ENCODE measurements around the gene ACOT11.

Gene ACOT11

DNA sequence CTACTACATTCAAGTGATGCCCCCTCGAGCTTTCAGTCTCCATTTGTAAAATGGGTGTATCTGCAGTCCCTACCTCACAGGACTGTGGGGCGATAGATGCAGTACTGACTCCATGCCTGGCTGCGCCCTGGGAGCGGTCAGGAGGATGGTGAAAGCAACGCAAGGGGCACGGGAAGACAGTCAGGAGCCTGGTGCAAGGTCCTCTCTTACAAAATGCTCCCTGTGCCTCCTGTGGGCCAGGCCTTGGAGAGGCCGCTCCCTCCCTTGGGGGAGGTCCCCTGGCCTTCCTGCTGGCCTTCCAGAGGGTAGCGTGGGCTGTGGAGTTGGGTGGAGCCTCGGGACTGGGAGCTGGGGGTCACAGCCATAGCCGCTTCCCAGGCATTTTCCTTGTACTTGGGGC is 53.7 kb downstream of the ACOT11 start:
- no peak overlapping the region for H3K4me2 ChIP-seq (ENCODE audit: low read depth, low read length)
- no peaks in the 10 kb centered on the region for H3K27me3 ChIP-seq (replicated peaks; ENCODE audit: insufficient read depth, low read length)
- no peak for TF ChIP-seq EZH2 (optimal IDR thresholded peaks at IDR 0.05; ENCODE audit: low read depth, low read length)
- TF ChIP-seq, protein P1, sequence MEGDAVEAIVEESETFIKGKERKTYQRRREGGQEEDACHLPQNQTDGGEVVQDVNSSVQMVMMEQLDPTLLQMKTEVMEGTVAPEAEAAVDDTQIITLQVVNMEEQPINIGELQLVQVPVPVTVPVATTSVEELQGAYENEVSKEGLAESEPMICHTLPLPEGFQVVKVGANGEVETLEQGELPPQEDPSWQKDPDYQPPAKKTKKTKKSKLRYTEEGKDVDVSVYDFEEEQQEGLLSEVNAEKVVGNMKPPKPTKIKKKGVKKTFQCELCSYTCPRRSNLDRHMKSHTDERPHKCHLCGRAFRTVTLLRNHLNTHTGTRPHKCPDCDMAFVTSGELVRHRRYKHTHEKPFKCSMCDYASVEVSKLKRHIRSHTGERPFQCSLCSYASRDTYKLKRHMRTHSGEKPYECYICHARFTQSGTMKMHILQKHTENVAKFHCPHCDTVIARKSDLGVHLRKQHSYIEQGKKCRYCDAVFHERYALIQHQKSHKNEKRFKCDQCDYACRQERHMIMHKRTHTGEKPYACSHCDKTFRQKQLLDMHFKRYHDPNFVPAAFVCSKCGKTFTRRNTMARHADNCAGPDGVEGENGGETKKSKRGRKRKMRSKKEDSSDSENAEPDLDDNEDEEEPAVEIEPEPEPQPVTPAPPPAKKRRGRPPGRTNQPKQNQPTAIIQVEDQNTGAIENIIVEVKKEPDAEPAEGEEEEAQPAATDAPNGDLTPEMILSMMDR (IDR thresholded peaks at IDR 0.05; ENCODE audit: low read length) = no peak
- TF ChIP-seq EZH2phosphoT487 (IDR thresholded peaks at IDR 0.05; ENCODE audit: low read length) = no peak
- H3K9me2 ChIP-seq (replicated peaks; ENCODE audit: insufficient read depth, low read length) = no peaks in the 10 kb centered on the region
- H3K36me3 ChIP-seq (replicated peaks; ENCODE audit: insufficient read depth, low read length) = no peaks in the 10 kb centered on the region
- no peak overlapping the region for H3K27ac ChIP-seq (ENCODE audit: low read length)
- no peak for DNase-seq
- no peaks in the 10 kb centered on the region for H4K20me1 ChIP-seq (ENCODE audit: insufficient read depth, low read length)
- no peak overlapping the region for H2AFZ ChIP-seq (ENCODE audit: low read length)
- H3K9ac ChIP-seq (ENCODE audit: low read length) = no peak overlapping the region
- no peaks in the 10 kb centered on the region for H3K79me2 ChIP-seq (ENCODE audit: low read length)
- peaks cover 13% of the 10 kb centered on the region for H3K4me1 ChIP-seq (ENCODE audit: low read length)
- H3K4me3 ChIP-seq (ENCODE audit: low read length) = no peak overlapping the region
- H3K9me3 ChIP-seq (replicated peaks; ENCODE audit: insufficient read depth, low read length) = no peaks in the 10 kb centered on the region
- peaks cover 5% of the 10 kb centered on the region; the same call in 1 of the 2 replicates for H3F3A ChIP-seq (ENCODE audit: insufficient read depth, low read length)

DNA sequence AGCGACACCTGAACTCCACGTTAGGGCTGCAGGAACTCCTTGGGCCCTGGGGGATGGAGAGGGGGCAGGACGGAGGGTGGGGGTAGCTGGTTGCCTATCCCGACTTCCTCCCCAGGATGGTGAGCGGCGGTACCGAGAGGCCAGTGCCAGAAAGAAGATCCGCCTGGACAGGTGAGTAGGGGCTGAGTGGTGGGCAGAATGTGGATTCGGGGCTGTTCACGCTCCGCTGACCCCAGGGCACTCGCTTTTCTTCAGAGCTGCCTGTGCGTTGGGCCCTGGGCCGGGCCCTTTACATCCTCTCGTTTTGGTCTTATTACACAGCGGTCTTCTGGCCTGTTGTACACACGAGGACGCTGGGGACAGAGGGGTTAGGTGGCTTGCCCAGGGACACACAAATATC is 54.5 kb downstream of the ACOT11 start:
- H3K4me3 ChIP-seq (ENCODE audit: low read length) = no peak overlapping the region
- H3K79me2 ChIP-seq (ENCODE audit: low read length) = no peaks in the 10 kb centered on the region
- no peaks in the 10 kb centered on the region for H4K20me1 ChIP-seq (ENCODE audit: insufficient read depth, low read length)
- H3K4me2 ChIP-seq (ENCODE audit: low read depth, low read length) = no peak overlapping the region
- no peak for TF ChIP-seq EZH2phosphoT487 (IDR thresholded peaks at IDR 0.05; ENCODE audit: low read length)
- TF ChIP-seq, protein P1 (IDR thresholded peaks at IDR 0.05; ENCODE audit: low read length) = no peak
- no peak for TF ChIP-seq EZH2 (optimal IDR thresholded peaks at IDR 0.05; ENCODE audit: low read depth, low read length)
- no peak overlapping the region for H2AFZ ChIP-seq (ENCODE audit: low read length)
- H3K27ac ChIP-seq (ENCODE audit: low read length) = no peak overlapping the region
- DNase-seq = no peak
- H3F3A ChIP-seq (ENCODE audit: insufficient read depth, low read length) = peaks cover 5% of the 10 kb centered on the region; the same call in 1 of the 2 replicates
- H3K36me3 ChIP-seq (replicated peaks; ENCODE audit: insufficient read depth, low read length) = no peaks in the 10 kb centered on the region
- peaks cover 13% of the 10 kb centered on the region for H3K4me1 ChIP-seq (ENCODE audit: low read length)
- H3K9ac ChIP-seq (ENCODE audit: low read length) = no peak overlapping the region
- no peaks in the 10 kb centered on the region for H3K27me3 ChIP-seq (replicated peaks; ENCODE audit: insufficient read depth, low read length)
- H3K9me3 ChIP-seq (replicated peaks; ENCODE audit: insufficient read depth, low read length) = no peaks in the 10 kb centered on the region
- H3K9me2 ChIP-seq (replicated peaks; ENCODE audit: insufficient read depth, low read length) = no peaks in the 10 kb centered on the region

- H3K9ac ChIP-seq (ENCODE audit: low read length) = no peak overlapping the region
- H3K9me2 ChIP-seq (replicated peaks; ENCODE audit: insufficient read depth, low read length) = no peaks in the 10 kb centered on the region
- H4K20me1 ChIP-seq (ENCODE audit: insufficient read depth, low read length) = no peaks in the 10 kb centered on the region
- DNase-seq = no peak
- H3K9me3 ChIP-seq (replicated peaks; ENCODE audit: insufficient read depth, low read length) = no peaks in the 10 kb centered on the region
- TF ChIP-seq EZH2 (optimal IDR thresholded peaks at IDR 0.05; ENCODE audit: low read depth, low read length) (no peak), EZH2phosphoT487 (IDR thresholded peaks at IDR 0.05; ENCODE audit: low read length) (no peak)
- TF ChIP-seq, protein P1 (IDR thresholded peaks at IDR 0.05; ENCODE audit: low read length) = no peak
- H3K36me3 ChIP-seq (replicated peaks; ENCODE audit: insufficient read depth, low read length) = no peaks in the 10 kb centered on the region
- H3K4me1 ChIP-seq (ENCODE audit: low read length) = peaks cover 13% of the 10 kb centered on the region
- H3K4me2 ChIP-seq (ENCODE audit: low read depth, low read length) = no peak overlapping the region
- H3K27ac ChIP-seq (ENCODE audit: low read length) = no peak overlapping the region
- H2AFZ ChIP-seq (ENCODE audit: low read length) = no peak overlapping the region
- peaks cover 5% of the 10 kb centered on the region; the same call in 1 of the 2 replicates for H3F3A ChIP-seq (ENCODE audit: insufficient read depth, low read length)
- no peak overlapping the region for H3K4me3 ChIP-seq (ENCODE audit: low read length)
- no peaks in the 10 kb centered on the region for H3K27me3 ChIP-seq (replicated peaks; ENCODE audit: insufficient read depth, low read length)
- no peaks in the 10 kb centered on the region for H3K79me2 ChIP-seq (ENCODE audit: low read length)
Observed at GRCh38 chr1:54603241-54603640, 55.2 kb downstream of the ACOT11 start.

Measured in MM.1S (cell line).